Myocyte (in vitro differentiated cells): Measurements from ENCODE around the gene CACNA1F. TPM values are rescaled to one million over a fixed set of nuclear protein-coding genes. Genes with fewer than 3 reads are reported as not detected.

ENCODE experiments used
- DNase-seq: peaks from one replicate; pipeline ENCODE4 v3.0.0-alpha.2; 2012; ENCODE audit warnings: low read depth
- total RNA-seq: library from RNA; depleted of rRNA; stranded (reverse); fragments of >200 nt; gene quantifications from 2 replicates; pipeline ENCODE4 v1.2.3, GENCODE V29; 2014

CACNA1F gene
- total RNA-seq, 1 donor from 2014 or later, result not detected

DNA sequence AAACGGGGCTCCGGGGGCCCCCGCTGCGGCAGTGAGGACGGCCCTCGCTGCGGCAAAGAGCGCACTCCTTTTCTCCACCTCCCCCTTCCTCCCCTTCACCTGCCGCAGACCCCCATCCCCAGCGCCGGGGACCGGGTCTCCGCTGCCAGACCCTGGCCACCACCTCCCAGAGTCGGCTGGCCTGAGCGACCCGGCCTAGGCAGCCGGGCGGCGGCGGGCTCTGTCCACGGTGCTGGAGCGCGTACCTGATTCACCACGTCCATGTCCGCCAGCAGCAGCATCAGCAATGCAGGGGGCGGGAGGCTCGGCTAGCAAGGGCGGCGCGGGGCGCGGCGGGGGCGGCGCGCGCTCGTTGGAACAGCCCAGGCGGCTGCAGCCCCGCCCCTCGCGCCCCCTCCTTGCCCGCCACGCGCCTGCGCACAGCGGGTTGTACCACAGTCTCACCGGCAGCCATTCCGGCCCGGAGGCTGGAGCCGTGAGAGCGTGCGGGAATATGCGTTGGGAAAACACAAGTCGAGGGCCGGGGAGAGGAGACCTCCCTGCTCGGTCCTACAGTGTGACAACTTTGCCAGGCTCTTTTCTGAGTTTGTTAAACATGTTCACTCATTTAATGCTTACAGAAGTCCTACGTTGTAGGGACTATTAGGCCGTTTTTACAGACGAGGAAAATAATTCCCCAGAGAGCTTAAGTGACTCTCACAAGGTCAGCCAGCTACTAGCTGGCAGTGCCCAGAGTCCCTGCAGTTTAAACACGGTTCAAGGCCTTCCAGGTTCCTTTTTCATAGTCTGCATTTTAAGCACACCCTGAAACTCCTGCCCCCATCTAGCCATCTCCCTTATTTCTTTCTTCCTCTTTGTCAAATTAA lies 33.0 kb downstream of the CACNA1F start, which contains the start of gene SYP:
TSS of gene SYP (minus strand) at position 288 of the 866 bp plus-strand sequence. CDS start at position 281, 7 bp downstream.
- DNase-seq, result peak; percentile 77

DNA sequence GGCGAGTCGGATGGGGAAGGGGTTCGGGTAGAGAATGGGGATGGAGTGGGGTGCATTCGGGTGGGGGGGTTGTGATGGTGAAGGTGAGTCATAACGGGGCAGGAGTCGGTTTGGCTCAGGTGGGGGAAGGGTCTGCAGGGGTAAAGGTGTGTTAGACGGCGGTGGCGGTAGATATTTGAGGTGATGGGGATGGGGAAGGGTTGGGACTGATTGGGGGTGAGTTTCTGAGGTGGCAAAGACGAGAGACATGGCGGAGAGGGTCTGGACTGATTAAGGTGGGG lies 33.9 kb downstream of the CACNA1F start:
- DNase-seq, result no peak

DNA sequence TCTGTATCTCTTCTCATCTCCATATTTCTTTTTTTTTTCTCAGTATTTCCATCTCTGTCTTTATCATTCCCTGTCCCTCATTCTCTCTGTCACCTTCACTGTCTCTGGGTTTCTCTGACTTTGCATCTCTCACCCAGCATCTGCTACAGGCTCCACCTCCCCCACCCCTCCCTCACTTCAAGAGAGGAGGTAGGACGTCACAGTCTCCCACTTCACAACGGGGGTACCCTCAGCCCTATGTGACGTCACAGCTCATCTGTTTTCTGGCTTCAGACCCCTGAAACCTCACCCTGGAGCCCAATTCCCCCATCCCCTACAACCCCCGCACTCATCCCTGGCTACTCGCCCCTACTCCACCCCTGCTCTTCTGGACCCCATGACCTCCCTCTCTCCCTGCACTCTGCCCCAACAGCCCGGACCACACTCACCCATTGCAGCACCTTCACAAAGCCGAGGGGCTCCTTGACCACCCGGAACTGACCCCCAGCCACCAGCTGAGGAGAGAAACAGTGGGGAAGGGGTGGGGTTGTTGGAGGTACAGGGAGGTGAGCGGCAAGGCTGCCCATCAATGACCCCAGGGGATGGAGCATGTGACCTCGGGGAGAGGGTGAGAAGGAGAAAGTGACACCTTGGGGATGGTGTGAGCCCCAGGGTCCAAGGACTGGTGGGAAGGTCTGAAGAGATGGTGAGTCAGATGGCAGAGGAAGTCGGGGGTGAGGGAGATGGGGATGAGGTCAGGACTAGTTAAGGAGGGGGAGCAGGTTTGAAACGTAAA lies 34.4 kb downstream of the CACNA1F start:
- no peak for DNase-seq

DNA sequence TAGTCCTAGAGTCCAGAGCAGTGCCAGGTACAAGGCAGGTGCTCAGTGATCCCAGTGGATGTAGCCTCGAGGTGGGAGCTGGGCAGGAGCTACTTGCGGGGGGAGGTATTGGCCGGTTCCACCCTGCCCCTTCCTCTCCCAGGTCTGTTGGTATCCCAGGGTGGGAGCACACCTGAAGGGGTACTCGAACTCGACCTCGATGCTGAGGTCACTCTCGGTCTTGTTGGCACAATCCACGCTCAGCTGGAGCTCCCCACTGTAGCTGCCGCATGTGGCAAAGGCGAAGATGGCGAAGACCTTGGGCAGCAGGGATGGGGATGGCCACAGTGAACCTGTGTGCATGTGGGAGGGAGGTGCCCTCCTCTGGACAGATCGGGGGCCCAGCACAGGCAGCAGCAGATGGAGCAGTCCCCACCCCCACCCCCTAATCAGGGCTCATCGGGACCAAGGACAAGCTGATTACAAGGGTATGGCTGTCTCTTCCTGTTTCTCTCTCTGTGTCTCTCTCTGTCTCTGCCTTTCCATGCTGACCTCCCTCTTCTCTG lies 35.5 kb downstream of the CACNA1F start:
- no peak for DNase-seq

DNA sequence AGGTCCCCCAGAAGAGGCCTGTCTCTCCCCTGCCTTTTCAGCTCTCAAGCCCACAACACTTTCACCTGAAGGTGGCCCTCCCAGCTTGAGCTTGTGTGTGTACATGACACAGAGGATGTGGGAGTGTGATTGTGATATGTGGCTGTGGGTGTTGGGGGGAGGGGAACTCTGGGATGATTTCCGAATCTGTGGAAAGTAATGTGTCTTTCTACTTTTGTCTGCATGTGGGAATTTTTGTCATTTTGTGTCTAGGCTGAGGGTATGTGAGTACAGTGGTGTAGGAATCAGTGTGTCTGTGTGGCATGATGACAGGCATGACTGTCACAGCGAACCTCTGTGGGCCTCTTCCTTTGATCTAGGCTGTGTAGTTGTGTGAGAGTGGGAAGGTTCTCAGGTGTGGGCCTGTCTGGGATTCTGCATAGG lies 39.6 kb downstream of the CACNA1F start:
- DNase-seq, result no peak

DNA sequence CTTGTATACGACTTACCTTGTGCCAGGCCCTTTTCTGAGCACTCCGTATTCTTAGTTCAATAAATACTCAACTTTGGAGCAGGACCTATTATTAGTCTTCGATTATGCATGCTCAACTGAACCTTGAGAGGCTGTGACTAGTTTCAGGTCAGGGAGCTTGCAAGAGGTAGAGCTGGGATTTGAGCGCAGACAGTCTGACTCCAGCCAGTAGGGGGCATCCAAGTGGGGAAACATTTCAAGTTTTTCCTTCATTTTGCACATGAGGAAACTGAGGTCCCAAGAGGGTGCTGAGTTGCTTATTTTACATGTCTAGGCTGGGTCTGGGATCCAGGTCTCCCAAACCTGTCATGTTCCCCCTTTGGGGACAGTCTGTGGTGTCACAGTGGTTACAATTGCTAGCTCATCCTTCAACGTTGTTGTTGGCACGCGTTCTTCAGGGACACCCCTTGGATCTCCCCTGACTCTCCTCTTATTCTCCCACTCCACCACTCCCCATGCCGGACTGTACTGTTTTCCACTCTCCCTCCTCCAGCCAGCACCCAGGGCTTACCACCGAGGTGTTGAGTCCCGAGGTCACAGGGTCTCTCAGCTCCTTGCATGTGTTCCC lies 40.3 kb downstream of the CACNA1F start:
- no peak for DNase-seq

DNA sequence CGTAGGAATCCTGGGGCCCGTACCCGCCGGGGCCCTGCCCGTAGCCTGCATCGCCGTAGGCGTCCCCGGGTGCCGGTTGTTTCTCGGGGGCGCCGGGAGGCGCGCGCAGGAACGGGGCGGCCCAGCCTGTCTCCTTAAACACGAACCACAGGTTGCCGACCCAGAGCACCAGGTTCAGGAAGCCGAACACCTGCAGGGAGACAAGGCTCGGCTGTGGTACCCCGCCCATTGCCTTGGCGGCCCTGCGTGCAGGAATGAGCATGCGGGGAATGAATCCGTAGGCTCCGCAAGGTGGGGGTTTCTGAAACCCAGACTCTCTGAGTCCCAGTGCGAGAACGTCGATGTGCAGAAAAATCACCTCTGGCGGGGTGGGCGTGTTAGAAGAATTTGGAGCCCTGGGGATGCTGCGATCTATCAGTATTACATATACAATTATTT lies 41.5 kb downstream of the CACNA1F start:
- DNase-seq, result no peak

DNA sequence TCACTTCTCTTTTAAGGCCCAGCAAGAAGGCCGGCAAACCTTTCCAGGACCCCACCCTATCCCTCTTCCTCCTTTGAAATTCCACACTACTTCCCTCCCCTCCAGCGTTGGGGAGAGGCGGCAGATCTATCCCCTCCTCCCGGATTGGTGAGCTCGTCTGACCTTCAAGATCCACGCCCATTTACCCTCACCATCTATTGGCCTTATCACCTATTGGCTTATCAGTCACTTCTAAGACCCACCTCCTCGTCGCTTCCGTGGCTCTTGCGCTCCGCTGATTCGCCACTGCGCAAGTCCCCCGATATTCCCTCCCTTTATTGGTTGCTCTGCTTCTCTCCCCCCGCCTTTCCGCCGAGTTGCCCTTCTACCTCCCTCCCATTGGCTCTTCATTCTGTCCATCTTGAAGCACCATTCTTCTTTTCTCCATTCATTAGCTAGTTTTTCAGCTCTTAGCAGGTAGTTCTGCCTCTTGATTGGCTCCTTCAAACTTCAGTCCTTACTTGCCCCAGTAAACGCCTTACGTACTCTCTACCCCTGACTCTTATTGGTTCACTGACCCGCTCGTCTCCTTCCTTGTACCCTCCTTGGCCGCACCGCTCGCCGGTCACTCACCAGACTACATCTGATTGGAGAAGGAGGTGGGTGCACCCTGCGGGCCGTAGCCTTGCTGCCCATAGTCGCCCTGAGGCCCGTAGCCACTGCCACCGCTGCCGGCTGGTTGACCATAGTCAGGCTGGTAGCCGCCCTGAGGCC lies 42.1 kb downstream of the CACNA1F start:
- DNase-seq, result peak; percentile 98

DNA sequence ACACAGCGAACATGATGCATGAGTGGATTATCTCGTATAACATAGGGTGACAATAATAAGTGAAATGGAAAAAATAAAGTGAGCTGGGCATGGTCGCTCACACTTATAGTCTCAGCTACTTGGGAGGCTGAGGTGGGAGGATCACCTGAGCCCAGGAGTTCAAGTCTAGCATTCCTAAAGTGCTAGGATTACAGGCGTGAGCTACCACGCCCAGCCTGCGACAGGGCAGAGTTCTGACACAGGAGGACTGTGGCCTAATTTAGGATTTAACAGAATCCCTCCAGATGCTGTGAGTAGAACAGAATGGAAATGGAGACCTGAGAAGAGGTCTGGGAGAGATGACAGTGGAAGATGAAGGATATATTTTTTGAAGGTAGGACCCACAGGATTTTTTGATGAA lies 43.5 kb downstream of the CACNA1F start:
- no peak for DNase-seq

DNA sequence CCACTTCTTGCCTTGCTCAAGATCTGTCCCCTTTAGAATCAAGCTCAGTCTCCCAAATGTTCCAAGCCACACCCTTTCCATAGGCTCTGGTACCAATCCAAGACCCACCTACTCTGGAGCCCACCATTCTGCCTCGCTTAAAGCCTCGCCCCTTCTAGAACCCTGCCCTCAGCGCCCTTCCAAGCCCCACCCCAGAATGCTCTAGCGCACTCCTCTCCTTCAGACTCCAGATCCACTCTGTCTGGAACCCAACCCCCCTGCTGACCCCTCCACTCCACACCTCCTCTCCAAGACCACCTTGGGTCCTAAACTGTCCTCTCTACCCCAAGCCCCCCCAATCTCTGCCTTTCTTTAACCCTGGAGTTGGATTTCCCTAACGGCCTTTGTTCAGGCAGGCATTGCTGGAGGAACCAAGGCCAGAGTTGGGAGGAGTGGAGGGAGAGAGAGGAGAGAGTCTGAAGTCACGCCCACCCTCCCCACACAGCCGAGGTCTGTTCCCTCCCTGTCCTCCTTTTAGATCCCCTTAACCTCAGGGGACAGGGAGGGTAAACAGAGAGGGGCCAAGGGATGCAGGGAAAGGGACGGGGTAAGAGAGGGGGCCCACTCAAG lies 44.6 kb downstream of the CACNA1F start:
- DNase-seq, result no peak

DNA sequence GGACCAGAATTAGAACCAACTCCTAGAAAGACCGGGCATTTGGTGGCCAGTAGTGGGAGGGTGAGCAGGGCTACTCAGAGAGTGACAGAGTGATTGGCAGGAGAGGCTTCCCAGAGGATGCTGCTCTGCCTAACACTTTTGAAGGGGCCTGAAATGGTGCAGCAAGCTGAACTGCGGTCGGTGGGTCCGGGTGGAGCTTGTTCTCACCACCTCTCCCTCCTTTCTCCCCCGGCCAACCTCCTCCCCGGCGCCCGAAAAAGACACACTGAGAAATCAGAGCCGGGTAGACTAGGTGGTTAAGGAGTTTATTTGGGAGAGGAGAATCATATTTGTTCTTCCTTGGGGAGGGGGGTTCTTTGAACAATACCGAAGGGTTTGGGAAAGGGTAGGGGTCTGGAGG lies 45.6 kb downstream of the CACNA1F start:
- no peak for DNase-seq

DNA sequence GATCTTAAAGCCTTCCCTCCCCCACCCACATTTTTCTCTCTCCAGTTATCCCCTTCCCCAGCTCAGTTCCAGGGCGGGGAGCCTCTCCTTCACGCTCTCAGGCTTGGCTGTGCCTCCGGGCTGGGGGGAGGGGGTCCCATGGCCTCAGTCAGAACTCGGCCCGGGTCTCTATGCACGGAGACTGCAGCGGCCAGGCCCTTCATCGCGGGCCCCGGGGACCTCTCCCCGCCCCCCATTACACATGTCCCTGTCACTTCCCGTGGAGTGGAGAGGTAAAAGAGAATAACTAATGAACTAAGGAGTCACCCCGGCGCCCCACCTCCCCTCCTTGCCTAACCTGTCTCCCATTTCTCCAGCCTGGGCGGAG lies 46.1 kb downstream of the CACNA1F start:
- no peak for DNase-seq

DNA sequence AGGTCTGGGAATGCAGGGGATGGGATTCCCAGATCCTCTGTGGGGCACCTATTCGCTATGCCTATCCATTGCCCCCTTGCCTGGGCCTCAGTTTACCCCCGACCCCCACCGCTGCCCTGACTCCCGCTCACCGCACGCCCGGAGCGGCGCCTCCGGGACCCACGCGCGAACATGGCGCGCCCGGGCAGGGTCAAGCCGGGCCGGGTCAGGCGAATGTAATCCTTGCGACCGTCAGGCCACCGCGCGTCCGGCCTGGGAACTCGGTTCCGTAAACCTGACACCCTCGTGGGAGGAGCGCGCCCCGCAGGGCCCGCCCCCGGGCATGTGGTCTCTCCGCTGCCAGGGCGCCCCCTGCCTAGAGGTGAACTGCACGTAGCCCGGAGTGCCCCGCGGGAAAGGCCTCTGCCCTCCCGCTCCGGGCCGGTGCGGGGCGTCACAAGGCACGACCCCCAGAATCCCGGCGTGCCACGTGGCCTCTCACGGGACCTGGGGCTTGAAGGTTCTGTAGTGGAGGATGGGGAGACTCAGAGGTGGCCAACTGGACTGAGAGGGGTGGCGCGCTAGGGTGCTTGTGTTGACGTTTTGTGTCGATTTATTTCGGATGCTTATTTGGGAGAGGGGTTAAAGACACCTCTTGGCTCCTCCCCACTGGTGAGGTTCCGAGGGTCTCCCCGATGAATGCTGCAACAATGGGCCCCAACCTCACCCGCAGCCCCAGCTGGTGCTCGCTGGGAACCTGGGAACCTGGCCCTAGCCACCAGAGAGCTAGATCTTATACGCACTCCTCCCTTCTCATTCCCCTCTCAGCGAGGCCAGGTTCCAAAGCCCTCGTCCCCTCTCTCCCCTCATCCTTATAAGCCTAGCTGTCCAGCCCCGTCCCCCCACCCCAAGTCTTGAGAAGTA lies 46.8 kb downstream of the CACNA1F start, which contains the start of gene PRICKLE3:
TSS of gene PRICKLE3 (minus strand) at position 249 of the 903 bp plus-strand sequence. CDS start at position 173, 76 bp downstream.
- DNase-seq, result peak; percentile 73

DNA sequence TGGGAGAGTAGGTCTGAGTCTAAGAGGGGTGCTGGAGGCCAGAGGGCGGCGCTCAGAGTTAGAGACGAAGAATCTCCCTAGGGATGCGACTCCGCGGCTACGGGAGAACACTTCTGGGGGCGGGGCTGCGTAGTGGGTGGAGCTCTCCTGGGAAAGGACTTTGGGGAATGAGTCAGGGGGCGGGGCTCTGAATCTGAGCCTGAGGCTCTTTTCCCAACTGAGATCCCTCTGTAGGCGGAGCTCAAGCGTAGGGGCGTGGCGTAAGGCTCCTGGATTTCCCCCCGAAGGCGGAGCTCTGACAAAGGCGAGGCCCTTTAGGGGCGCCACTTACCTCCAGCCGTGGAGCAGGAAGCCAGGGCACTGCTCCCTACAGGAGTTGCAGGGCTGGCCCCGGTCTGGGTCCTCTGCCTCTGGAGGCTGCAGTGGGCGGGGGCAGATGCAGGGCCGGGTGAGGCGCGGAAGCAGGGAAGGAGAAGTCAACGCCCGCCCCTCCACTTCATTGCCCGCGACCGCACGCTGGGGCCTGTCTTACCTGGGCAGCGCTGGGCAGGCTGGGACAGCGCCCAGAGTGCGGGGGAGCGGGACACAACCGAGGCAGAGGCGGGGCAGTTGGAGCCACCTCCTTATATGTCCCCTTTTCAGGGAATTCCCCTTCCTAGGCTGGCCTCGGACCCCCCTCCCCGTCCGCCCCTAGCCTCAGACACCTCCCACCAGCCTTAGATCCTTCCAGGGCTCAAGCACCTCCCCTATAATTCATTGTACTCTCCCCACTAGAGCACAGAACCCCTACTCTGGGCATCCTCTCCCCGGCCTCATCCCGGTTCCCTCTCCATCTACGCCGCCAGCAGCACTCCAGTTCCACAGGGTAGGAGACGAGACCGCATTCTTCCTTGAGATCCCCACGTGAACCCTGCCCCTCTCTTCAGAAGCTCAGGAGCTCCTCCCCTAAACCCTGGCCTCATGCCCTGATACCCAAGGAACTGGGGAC lies 48.6 kb downstream of the CACNA1F start:
- DNase-seq, result peak; percentile 63

DNA sequence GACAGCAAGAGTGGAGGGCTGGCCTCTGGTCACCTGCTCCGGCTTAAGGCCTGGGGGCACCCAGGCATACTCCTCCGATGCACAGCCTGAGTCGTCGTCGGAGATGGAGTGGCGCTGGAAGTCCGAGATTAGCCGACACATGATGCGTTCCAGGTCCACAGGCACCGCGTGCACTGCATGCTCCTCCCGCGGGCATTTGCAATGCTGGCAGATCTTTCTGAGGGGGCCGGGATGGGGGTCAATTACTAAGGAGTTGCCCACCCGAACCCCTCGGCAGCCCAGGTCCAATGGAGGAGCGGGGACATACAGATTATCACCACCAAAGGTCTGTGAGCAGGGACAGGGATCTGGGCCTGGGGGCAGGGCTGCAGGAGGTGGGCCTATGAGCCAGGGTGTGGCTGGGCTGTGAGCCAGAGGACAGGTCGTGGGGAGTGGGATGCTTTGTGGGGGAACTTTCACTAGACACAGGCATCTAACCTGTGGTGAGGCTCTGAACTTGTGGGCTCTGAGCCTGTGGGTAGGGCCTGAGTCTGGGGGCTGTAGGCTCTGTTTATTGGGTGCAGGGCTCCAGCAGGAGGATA lies 49.3 kb downstream of the CACNA1F start:
- no peak for DNase-seq

DNA sequence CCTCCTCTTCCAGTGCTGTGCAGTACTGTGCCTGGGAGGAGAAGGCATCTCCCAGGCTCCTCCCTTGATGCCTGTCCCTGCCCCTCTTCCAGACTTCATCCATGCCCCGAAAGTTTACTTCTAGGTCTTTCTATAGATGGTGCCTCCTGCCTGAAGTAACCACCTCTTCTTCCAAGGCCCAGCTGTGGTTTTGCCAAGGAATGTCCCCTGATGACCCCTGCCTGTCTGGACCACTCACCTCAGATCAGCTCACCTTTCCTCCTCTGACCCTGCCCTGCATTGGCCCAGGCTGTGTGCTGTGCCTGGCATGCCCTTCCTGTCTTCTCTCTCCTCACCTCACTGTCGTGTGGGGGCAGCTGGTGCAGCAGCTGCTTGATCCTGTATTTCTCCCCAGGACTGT lies 53.8 kb downstream of the CACNA1F start:
- DNase-seq, result no peak

DNA sequence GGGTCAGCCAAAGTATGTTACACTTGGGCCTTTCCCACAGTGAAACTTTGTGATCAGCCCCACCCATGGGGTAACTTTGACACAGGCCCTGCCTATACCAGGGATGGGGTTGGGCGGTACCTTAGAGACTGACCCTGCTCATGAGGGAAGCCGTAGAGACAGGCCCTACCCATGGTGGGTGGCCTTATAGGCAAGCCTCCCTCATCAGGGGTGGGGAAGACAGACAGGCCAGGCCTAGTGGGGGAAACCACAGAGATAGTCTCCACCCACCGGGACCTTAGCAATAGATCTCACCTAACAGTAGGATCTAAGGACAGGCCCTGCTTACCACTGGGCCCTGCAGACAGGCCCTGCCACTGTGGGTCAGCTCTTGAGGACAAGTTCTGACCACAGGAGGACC lies 54.6 kb downstream of the CACNA1F start:
- no peak for DNase-seq
